Rectal smooth muscle tissue (tissue), 1 donor: ENCODE data around the gene STEAP4.
"Not testable (repeated sequence)": the region's sequence is repeated elsewhere in the genome, so short reads cannot be mapped to it uniquely, and the experiment has no call there.

Source experiments
- H3K27ac ChIP-seq: one replicate; pipeline ENCODE4 v1.7.0; 2013; ENCODE audit warnings: low read depth, low read length, inconsistent platforms
- H3K27me3 ChIP-seq: one replicate; pipeline ENCODE4 v1.7.0; 2013; ENCODE audit warnings: low read length; ENCODE audit not compliant: control insufficient read depth, insufficient read depth
- H3K36me3 ChIP-seq: one replicate; pipeline ENCODE4 v1.7.0; 2013; ENCODE audit warnings: low read length; ENCODE audit not compliant: control insufficient read depth, insufficient read depth
- H3K4me1 ChIP-seq: one replicate; pipeline ENCODE4 v1.7.0; 2013; ENCODE audit warnings: low read length; ENCODE audit not compliant: control insufficient read depth, insufficient read depth
- H3K4me3 ChIP-seq: one replicate; pipeline ENCODE4 v1.7.0; 2013; ENCODE audit warnings: low read length
- H3K9ac ChIP-seq: one replicate; pipeline ENCODE4 v1.7.0; 2013; ENCODE audit warnings: low read length

STEAP4 gene

GRCh38 chr7:88289564-88290025 lies 17.1 kb downstream of the STEAP4 start:
- Histone ChIP-seq H3K36me3 (no peaks in the 10 kb centered on the region), H3K4me3 (no peak overlapping the region), H3K9ac (no peak overlapping the region), H3K27ac (no peak overlapping the region), H3K4me1 (no peaks in the 10 kb centered on the region), H3K27me3 (no peaks in the 10 kb centered on the region)

GRCh38 chr7:88281749-88282148 lies 24.9 kb downstream of the STEAP4 start:
- H3K9ac ChIP-seq, result no peak overlapping the region
- H3K27ac ChIP-seq, result no peak overlapping the region
- no peaks in the 10 kb centered on the region for H3K36me3 ChIP-seq
- no peak overlapping the region for H3K4me3 ChIP-seq
- no peaks in the 10 kb centered on the region for H3K4me1 ChIP-seq
- no peaks in the 10 kb centered on the region for H3K27me3 ChIP-seq

- H3K4me1 ChIP-seq, result no peaks in the 10 kb centered on the region
- H3K27ac ChIP-seq, result no peak overlapping the region
- H3K9ac ChIP-seq, result no peak overlapping the region
Measured at GRCh38 chr7:88280801-88281200, 25.9 kb downstream of the STEAP4 start.

GRCh38 chr7:88279323-88279722 lies 27.4 kb downstream of the STEAP4 start:
- Histone ChIP-seq H3K4me1 (no peaks in the 10 kb centered on the region), H3K27me3 (no peaks in the 10 kb centered on the region), H3K4me3 (no peak overlapping the region), H3K36me3 (no peaks in the 10 kb centered on the region), H3K27ac (no peak overlapping the region), H3K9ac (no peak overlapping the region)

More at GRCh38 chr7:88280801-88281200, 25.9 kb downstream of the STEAP4 start:
- Histone ChIP-seq H3K27me3 (no peaks in the 10 kb centered on the region), H3K36me3 (no peaks in the 10 kb centered on the region), H3K4me3 (no peak overlapping the region)

- H3K27ac ChIP-seq, result no peak overlapping the region
- H3K9ac ChIP-seq, result no peak overlapping the region
Measured at GRCh38 chr7:88278881-88279280, 27.8 kb downstream of the STEAP4 start.

GRCh38 chr7:88276605-88277153 lies 30.0 kb downstream of the STEAP4 start:
- Histone ChIP-seq H3K27me3 (no peaks in the 10 kb centered on the region), H3K27ac (no peak overlapping the region), H3K36me3 (no peaks in the 10 kb centered on the region), H3K4me3 (no peak overlapping the region), H3K4me1 (no peaks in the 10 kb centered on the region), H3K9ac (no peak overlapping the region)

More at GRCh38 chr7:88278881-88279280, 27.8 kb downstream of the STEAP4 start:
- no peak overlapping the region for H3K4me3 ChIP-seq
- H3K36me3 ChIP-seq, result no peaks in the 10 kb centered on the region
- no peaks in the 10 kb centered on the region for H3K4me1 ChIP-seq
- H3K27me3 ChIP-seq, result no peaks in the 10 kb centered on the region

GRCh38 chr7:88274856-88275255 lies 31.8 kb downstream of the STEAP4 start:
- H3K36me3 ChIP-seq, H3K27ac ChIP-seq, H3K4me3 ChIP-seq, H3K9ac ChIP-seq, H3K27me3 ChIP-seq, H3K4me1 ChIP-seq: not testable (repeated sequence)

GRCh38 chr7:88269586-88269985 lies 37.1 kb downstream of the STEAP4 start:
- Histone ChIP-seq H3K36me3 (no peaks in the 10 kb centered on the region), H3K27ac (no peak overlapping the region), H3K27me3 (no peaks in the 10 kb centered on the region), H3K9ac (no peak overlapping the region), H3K4me3 (no peak overlapping the region), H3K4me1 (no peaks in the 10 kb centered on the region)

GRCh38 chr7:88268858-88269257 lies 37.8 kb downstream of the STEAP4 start:
- H3K27ac ChIP-seq, result no peak overlapping the region
- H3K9ac ChIP-seq, result no peak overlapping the region
- no peaks in the 10 kb centered on the region for H3K27me3 ChIP-seq
- no peaks in the 10 kb centered on the region for H3K4me1 ChIP-seq
- no peaks in the 10 kb centered on the region for H3K36me3 ChIP-seq
- no peak overlapping the region for H3K4me3 ChIP-seq

- Histone ChIP-seq H3K9ac (no peak overlapping the region), H3K36me3 (no peaks in the 10 kb centered on the region), H3K4me3 (no peak overlapping the region), H3K27me3 (no peaks in the 10 kb centered on the region), H3K27ac (no peak overlapping the region), H3K4me1 (no peaks in the 10 kb centered on the region)
Measured at GRCh38 chr7:88268051-88268450, 38.6 kb downstream of the STEAP4 start.

GRCh38 chr7:88267421-88267820 lies 39.3 kb downstream of the STEAP4 start:
- H3K4me3 ChIP-seq, result no peak overlapping the region
- H3K27ac ChIP-seq, result no peak overlapping the region
- no peak overlapping the region for H3K9ac ChIP-seq
- H3K4me1 ChIP-seq, result no peaks in the 10 kb centered on the region
- no peaks in the 10 kb centered on the region for H3K36me3 ChIP-seq
- H3K27me3 ChIP-seq, result no peaks in the 10 kb centered on the region

- H3K4me1 ChIP-seq, H3K36me3 ChIP-seq, H3K27ac ChIP-seq, H3K9ac ChIP-seq, H3K27me3 ChIP-seq, H3K4me3 ChIP-seq: not testable (repeated sequence)
Measured at GRCh38 chr7:88264987-88265386, 41.7 kb downstream of the STEAP4 start.

GRCh38 chr7:88262562-88262961 lies 44.1 kb downstream of the STEAP4 start:
- no peaks in the 10 kb centered on the region for H3K4me1 ChIP-seq
- no peaks in the 10 kb centered on the region for H3K36me3 ChIP-seq
- H3K9ac ChIP-seq, result no peak overlapping the region
- no peaks in the 10 kb centered on the region for H3K27me3 ChIP-seq
- no peak overlapping the region for H3K4me3 ChIP-seq
- no peak overlapping the region for H3K27ac ChIP-seq
